ENCODE results near the gene PPM1M. TPM values are rescaled to one million over a fixed set of nuclear protein-coding genes. Genes with fewer than 3 reads are reported as not detected.

The PPM1M gene
- total RNA-seq, 1 experiment from 2014 or later: 8.5 TPM

- no TSS peak for BruUV-seq (replicated peaks)
- peaks cover 50% of the 10 kb centered on the region for H3K4me1 ChIP-seq (ENCODE audit: insufficient read depth, low read length)
- 0 out of 2 replicates have a peak overlapping the region, but pooled peaks have one; percentile 79 for H2AFZ ChIP-seq (ENCODE audit: low read length)
- H3K9me3 ChIP-seq (ENCODE audit: low read length): no peaks in the 10 kb centered on the region
- intact Hi-C loops (cut with micrococcal nuclease): no loop called here
- peaks cover 11% of the 10 kb centered on the region; the same call in 1 of the 2 replicates for H4K20me1 ChIP-seq (ENCODE audit: low read length)
- no peaks in the 10 kb centered on the region for H3F3A ChIP-seq (ENCODE audit: low read length, unreplicated experiment)
- H3K4me3 ChIP-seq (ENCODE audit: low read length): no peak overlapping the region
- peak; percentile 25 for DNase-seq
- H3K36me3 ChIP-seq (ENCODE audit: low read depth, low read length): peaks cover 17% of the 10 kb centered on the region
- ATAC-seq: no peak
- CTCF ChIA-PET: no interaction called here
- no peak overlapping the region for H3K9ac ChIP-seq (ENCODE audit: low read length)
- no peak overlapping the region for H3K27ac ChIP-seq (ENCODE audit: low read length)
- H3K4me2 ChIP-seq (ENCODE audit: low read length): peak overlapping the region; percentile 95; the same call in 1 of the 2 replicates
- no peaks in the 10 kb centered on the region for H3K27me3 ChIP-seq (ENCODE audit: low read length)
- H3K9me2 ChIP-seq (replicated peaks; ENCODE audit: low read length): no peaks in the 10 kb centered on the region
- H3K79me2 ChIP-seq (ENCODE audit: low read length): peaks cover 38% of the 10 kb centered on the region
- TF ChIP-seq EZH2phosphoT487 (IDR thresholded peaks at IDR 0.05; ENCODE audit: borderline replicate concordance, low read length) (no peak), CTCF (conservative IDR thresholded peaks at IDR 0.05; ENCODE audit: low read depth, low read length) (no peak), EZH2 (IDR thresholded peaks at IDR 0.05; ENCODE audit: low read length, unreplicated experiment) (no peak)
- POLR2A ChIA-PET (ENCODE audit: unreplicated experiment): no interaction called here
These were observed 48.6 kb upstream of the PPM1M start for GRCh38 chr3:52196977-52197376.

- peaks cover 50% of the 10 kb centered on the region for H3K4me1 ChIP-seq (ENCODE audit: insufficient read depth, low read length)
- ATAC-seq: no peak
- TF ChIP-seq EZH2 (IDR thresholded peaks at IDR 0.05; ENCODE audit: low read length, unreplicated experiment): no peak
- no peak for TF ChIP-seq EZH2phosphoT487 (IDR thresholded peaks at IDR 0.05; ENCODE audit: borderline replicate concordance, low read length)
- TF ChIP-seq CTCF (conservative IDR thresholded peaks at IDR 0.05; ENCODE audit: low read depth, low read length): no peak
- no peaks in the 10 kb centered on the region for H3K27me3 ChIP-seq (ENCODE audit: low read length)
- peak overlapping the region; percentile 95 for H3K4me2 ChIP-seq (ENCODE audit: low read length)
- TSS peak; percentile 88 for BruUV-seq (replicated peaks)
- H3F3A ChIP-seq (ENCODE audit: low read length, unreplicated experiment): no peaks in the 10 kb centered on the region
- no peaks in the 10 kb centered on the region for H3K9me2 ChIP-seq (replicated peaks; ENCODE audit: low read length)
- H3K79me2 ChIP-seq (ENCODE audit: low read length): peaks cover 38% of the 10 kb centered on the region
- H3K9ac ChIP-seq (ENCODE audit: low read length): peak overlapping the region; percentile 88
- peak overlapping the region; percentile 31 for H3K27ac ChIP-seq (ENCODE audit: low read length)
- H2AFZ ChIP-seq (ENCODE audit: low read length): peak overlapping the region; percentile 79
- H4K20me1 ChIP-seq (ENCODE audit: low read length): peaks cover 11% of the 10 kb centered on the region; the same call in 1 of the 2 replicates
- no peaks in the 10 kb centered on the region for H3K9me3 ChIP-seq (ENCODE audit: low read length)
- peak overlapping the region; percentile 83; the same call in 1 of the 2 replicates for H3K4me3 ChIP-seq (ENCODE audit: low read length)
- no peak for DNase-seq
- peaks cover 21% of the 10 kb centered on the region for H3K36me3 ChIP-seq (ENCODE audit: low read depth, low read length)
- CTCF ChIA-PET: no interaction called here
- POLR2A ChIA-PET (ENCODE audit: unreplicated experiment): no interaction called here
- intact Hi-C loops (cut with micrococcal nuclease): no loop called here
These were observed 48.1 kb upstream of the PPM1M start for GRCh38 chr3:52197499-52197841.

- POLR2A ChIA-PET (ENCODE audit: unreplicated experiment): no interaction called here
- Histone ChIP-seq H3K36me3 (ENCODE audit: low read depth, low read length) (peaks cover 26% of the 10 kb centered on the region), H2AFZ (ENCODE audit: low read length) (peak within 1 kb of the TSS; percentile 79), H4K20me1 (ENCODE audit: low read length) (peaks cover 11% of the 10 kb centered on the region; the same call in 1 of the 2 replicates), H3K9me3 (ENCODE audit: low read length) (no peaks in the 10 kb centered on the region), H3K27me3 (ENCODE audit: low read length) (no peaks in the 10 kb centered on the region), H3F3A (ENCODE audit: low read length, unreplicated experiment) (no peaks in the 10 kb centered on the region), H3K4me3 (ENCODE audit: low read length) (peak within 1 kb of the TSS; percentile 83), H3K27ac (ENCODE audit: low read length) (peak within 1 kb of the TSS; percentile 31), H3K9ac (ENCODE audit: low read length) (peak within 1 kb of the TSS; percentile 88), H3K4me2 (ENCODE audit: low read length) (peak within 1 kb of the TSS; percentile 95), H3K79me2 (ENCODE audit: low read length) (peaks cover 38% of the 10 kb centered on the region), H3K4me1 (ENCODE audit: insufficient read depth, low read length) (peaks cover 46% of the 10 kb centered on the region), H3K9me2 (replicated peaks; ENCODE audit: low read length) (no peaks in the 10 kb centered on the region)
- DNase-seq (peak; percentile 96), ATAC-seq (peak; percentile 72)
- CTCF ChIA-PET: no interaction called here
- TSS peak; percentile 49 for BruUV-seq (replicated peaks)
- TF ChIP-seq EZH2 (IDR thresholded peaks at IDR 0.05; ENCODE audit: low read length, unreplicated experiment): no peak
- TF ChIP-seq EZH2phosphoT487 (IDR thresholded peaks at IDR 0.05; ENCODE audit: borderline replicate concordance, low read length): no peak
- no peak for TF ChIP-seq CTCF (conservative IDR thresholded peaks at IDR 0.05; ENCODE audit: low read depth, low read length)
- intact Hi-C loops (cut with micrococcal nuclease): loop anchor here (2.0 kb wide), 1 partner anchor 43 kb away; the partner anchor contains the start of gene POC1A
These were observed 47.5 kb upstream of the PPM1M start, which contains the start of gene ALAS1 for GRCh38 chr3:52197842-52198625. ALAS1 (plus strand) TSS chr3:52198160; CDS start chr3:52199242, 1,082 bp downstream.
